ENCODE data around the gene CBX6. TPM values are rescaled to one million over a fixed set of nuclear protein-coding genes. Genes with fewer than 3 reads are reported as not detected.

Gene CBX6
- total and polyA plus RNA-seq, 5 experiments from 2014 or later: 5.8 to 66.7 (median 6.5) TPM

DNA sequence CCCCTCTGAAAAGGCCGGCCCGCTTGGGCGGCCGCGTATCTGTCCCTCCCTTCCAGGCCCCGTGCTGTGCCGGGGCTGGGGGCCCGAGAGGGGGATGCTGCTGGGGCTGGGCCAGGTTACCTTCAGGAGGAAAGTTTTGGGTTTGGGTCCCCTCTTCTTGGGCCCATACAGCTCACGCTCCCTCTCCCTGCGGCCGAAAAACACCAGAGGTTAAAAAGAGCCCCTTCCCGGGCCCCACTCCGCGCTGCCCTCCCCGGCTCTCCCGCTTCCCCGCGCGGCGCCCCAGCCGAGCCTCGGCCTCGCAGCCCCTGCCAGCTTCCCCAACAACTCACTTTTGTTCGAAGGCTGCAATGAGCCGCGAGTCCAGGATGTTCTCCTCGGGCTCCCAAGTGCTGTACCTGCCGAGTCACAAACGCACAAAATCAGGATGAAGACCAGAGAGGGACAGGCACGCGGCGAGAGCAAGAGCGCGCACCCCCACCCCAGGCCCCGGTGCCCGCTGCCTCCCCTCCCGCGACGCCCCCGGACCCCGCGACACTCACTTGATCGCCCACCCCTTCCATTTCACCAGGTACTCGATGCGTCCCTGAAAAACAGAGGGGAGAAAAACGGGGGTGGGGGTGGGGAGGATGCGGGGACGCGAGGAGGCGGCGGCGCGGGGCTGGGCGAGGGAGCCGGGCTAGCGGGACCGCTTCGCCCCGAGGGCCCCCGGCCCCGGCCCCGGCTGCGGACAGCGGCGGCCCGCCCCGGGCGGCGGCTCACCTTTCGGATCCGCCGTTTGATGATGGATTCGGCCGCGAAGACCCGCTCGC, 450 bp downstream of the CBX6 start:
- H3K9me3 Mint-ChIP-seq: no peaks in the 10 kb centered on the region
- POLR2A ChIA-PET: interaction anchor here (0.5 to 3.0 kb wide), 14 partner anchors 29 to 657 kb away, joined by 3 to 29 read pairs (median 5); partner anchors contain the start of genes APOBEC3B, CBX7, GTPBP1 and RPL3
- DNase-seq (peak in 5 of 10 donors; percentile 17 to 38 (median 29)), ATAC-seq (peak; percentile 15 to 19)
- H3K36me3 Mint-ChIP-seq: peaks cover 0 to 16% (median 0%) of the 10 kb centered on the region in 3 donors
- peak overlapping the region; percentile 25 to 94 (median 84) for H3K27ac Mint-ChIP-seq
- H3K27me3 Mint-ChIP-seq: peaks cover 0 to 6% (median 0%) of the 10 kb centered on the region in 5 donors
- peaks cover 26 to 56% (median 53%) of the 10 kb centered on the region in 4 donors for H3K4me1 Mint-ChIP-seq
- H3K4me3 Mint-ChIP-seq: peak overlapping the region; percentile 87 to 97 (median 92)

DNA sequence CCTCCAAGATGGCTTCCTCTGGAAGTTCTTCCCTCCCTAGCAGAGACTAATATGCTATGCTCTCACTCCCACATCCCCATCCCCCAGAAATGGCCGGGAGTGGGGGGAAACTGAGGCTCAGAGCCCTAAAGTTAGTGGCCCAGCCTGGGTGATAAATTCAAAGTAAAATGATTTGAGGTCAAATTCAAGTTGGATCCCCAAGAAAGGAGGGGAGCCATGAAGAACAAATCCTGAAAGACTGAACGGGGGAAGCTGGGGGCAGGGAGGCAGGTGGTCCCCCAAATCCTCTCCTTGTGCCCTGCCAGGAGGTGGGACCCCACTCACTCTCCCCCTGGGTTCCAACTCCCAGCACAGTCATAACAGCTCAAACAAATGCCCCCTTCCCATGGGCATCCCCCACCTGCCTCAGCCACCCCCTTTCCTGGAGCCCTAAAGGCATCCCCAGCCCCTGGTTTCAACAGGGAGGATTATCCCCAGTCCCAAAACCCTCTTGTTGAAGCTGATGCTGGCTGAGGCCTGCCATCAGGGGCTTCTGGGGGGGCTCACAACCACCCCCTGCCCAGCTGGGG, 1.1 kb downstream of the CBX6 start:
- H3K27me3 Mint-ChIP-seq: peaks cover 0 to 6% (median 0%) of the 10 kb centered on the region in 5 donors
- peak overlapping the region; percentile 53 to 92 (median 86) for H3K27ac Mint-ChIP-seq
- H3K4me3 Mint-ChIP-seq: peak overlapping the region; percentile 82 to 97 (median 89)
- peaks cover 0 to 17% (median 0%) of the 10 kb centered on the region in 3 donors for H3K36me3 Mint-ChIP-seq
- POLR2A ChIA-PET: interaction anchor here (0.7 to 3.0 kb wide), 14 partner anchors 29 to 448 kb away, joined by 3 to 30 read pairs (median 5); partner anchors contain the start of genes APOBEC3B, CBX7, GTPBP1 and RPL3
- DNase-seq (peak in 1 of 10 donors; percentile 15), ATAC-seq (no peak)
- no peaks in the 10 kb centered on the region for H3K9me3 Mint-ChIP-seq
- peaks cover 26 to 56% (median 53%) of the 10 kb centered on the region in 4 donors for H3K4me1 Mint-ChIP-seq

DNA sequence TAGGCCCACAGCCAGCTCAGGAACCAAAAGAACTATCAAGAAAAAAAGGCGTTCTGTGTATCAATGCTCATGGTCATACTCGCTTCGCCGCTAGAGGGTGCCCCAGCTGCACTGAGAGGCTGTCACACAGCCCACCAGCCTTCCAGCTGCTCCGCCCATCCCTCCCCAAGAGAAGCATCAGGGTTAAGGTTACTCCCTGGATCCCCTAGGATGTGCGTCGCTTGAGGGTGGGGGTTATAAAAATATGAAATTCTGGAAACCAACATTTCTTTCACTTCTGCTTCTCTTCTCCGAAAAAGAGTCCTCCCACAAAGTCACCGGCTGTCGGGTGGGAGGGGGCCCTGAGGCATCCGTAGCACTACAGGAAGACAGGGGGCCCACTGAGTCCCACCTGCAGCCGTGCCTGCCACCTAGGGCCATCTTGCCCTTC, 1.7 kb downstream of the CBX6 start:
- Mint-ChIP-seq H3K27ac (peak overlapping the region; percentile 53 to 92 (median 86)), H3K4me3 (peak overlapping the region; percentile 82 to 97 (median 89)), H3K27me3 (peaks cover 0 to 6% (median 0%) of the 10 kb centered on the region in 5 donors), H3K36me3 (peaks cover 0 to 21% (median 0%) of the 10 kb centered on the region in 3 donors), H3K4me1 (peaks cover 26 to 56% (median 53%) of the 10 kb centered on the region in 4 donors), H3K9me3 (no peaks in the 10 kb centered on the region)
- POLR2A ChIA-PET: interaction anchor here (0.6 to 3.0 kb wide), 10 partner anchors 28 to 448 kb away, joined by 3 to 30 read pairs (median 6); partner anchors contain the start of genes CBX7, GTPBP1, RPL3 and TOMM22
- DNase-seq (peak; percentile 72 to 92 (median 80)), ATAC-seq (peak; percentile 51 to 57)

DNA sequence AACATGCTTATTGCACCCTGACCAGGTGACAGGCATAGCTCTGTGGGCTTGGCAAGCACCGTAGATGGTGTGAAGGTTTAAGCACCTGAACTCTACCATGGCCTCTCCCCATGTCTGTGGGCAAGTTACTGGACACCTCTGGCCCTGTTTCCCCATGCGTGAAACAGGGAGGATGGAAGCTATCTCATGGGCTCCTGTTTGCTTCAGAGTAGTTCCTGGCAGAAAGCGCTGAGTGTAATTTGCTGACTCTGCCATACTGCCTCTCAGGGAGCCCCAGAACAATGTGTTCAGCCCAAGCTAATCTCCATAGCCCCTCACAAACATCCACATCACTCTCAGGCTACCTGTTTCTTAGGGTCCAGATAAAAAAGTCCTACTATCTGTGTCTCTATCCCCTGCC, 2.4 kb downstream of the CBX6 start:
- Mint-ChIP-seq H3K9me3 (no peaks in the 10 kb centered on the region), H3K4me1 (peaks cover 26 to 55% (median 52%) of the 10 kb centered on the region in 4 donors), H3K36me3 (peaks cover 0 to 21% (median 0%) of the 10 kb centered on the region in 3 donors), H3K4me3 (peak overlapping the region in 2 of 10 donors; percentile 87 to 89), H3K27ac (peak overlapping the region in 6 of 10 donors; percentile 43 to 92 (median 89)), H3K27me3 (peaks cover 0 to under 1% (median 0%) of the 10 kb centered on the region in 5 donors)
- POLR2A ChIA-PET: interaction anchor here (0.6 to 3.0 kb wide), 12 partner anchors 27 to 449 kb away, joined by 3 to 30 read pairs (median 4); partner anchors contain the start of genes CBX7, GTPBP1, RPL3 and TOMM22
- peak in 2 of 10 donors; percentile 3 to 8 for DNase-seq
- no peak for ATAC-seq

DNA sequence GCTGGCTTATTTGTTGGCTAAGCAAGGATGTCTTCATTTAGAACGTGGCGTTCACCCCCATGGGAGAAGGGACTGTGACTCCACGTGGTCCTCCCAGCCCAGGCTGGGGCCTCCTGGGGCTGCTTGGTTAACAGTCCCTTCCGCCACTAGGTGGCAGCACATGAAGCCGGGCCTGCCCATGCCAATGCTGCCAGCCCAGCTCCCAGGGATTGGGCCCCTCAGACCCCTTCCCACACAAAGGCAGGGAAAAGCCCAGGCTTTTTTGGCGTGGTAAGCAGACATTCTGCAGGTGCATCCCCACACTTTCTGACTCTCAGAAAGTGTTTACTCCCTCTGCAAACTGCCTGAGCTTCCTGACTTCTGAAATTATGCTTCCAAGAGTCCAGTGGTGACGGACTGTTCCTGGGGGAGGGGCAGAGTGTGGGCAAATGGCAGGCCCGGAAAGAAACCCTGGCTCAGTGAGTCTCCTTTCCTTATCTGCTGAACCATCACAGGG, 3.1 kb downstream of the CBX6 start:
- ATAC-seq: peak; percentile 41 to 45
- H3K36me3 Mint-ChIP-seq: peaks cover 0 to 24% (median 0%) of the 10 kb centered on the region in 3 donors
- DNase-seq: peak; percentile 65 to 88 (median 78)
- POLR2A ChIA-PET: interaction anchor here (0.6 to 2.4 kb wide), 6 partner anchors 26 to 450 kb away, joined by 3 to 30 read pairs (median 3); partner anchors contain the start of gene CBX7
- H3K27me3 Mint-ChIP-seq: no peaks in the 10 kb centered on the region
- H3K9me3 Mint-ChIP-seq: no peaks in the 10 kb centered on the region
- peak overlapping the region in 6 of 10 donors; percentile 15 to 81 (median 47) for H3K27ac Mint-ChIP-seq
- peaks cover 24 to 50% (median 48%) of the 10 kb centered on the region in 4 donors for H3K4me1 Mint-ChIP-seq
- H3K4me3 Mint-ChIP-seq: peak overlapping the region in 2 of 10 donors; percentile 20 to 26

DNA sequence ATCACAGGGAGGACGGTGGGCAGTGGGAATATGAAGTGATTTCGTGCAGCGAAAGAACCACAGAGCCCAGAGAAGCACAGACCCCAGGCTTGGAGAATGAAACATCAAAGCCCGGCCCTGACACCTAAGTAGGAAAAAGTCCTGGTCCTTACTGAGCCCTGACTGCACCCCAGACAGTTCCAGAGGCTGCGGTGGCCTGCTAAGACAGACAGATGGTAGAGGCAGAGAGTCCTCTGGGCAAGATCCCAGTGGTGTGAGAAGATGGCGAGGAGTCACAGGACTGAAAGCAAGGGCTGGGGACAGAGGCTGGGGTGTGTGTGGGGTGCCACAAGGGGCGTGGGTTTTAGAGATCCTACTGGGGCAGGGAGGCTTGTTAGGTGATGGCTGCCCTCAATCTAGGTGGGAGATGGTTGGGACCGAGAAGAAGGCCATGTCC, 3.7 kb downstream of the CBX6 start:
- Mint-ChIP-seq H3K36me3 (peaks cover 0 to 24% (median 0%) of the 10 kb centered on the region in 3 donors), H3K27ac (peak overlapping the region in 4 of 10 donors; percentile 33 to 91 (median 61)), H3K9me3 (no peaks in the 10 kb centered on the region), H3K4me1 (peaks cover 20 to 44% (median 42%) of the 10 kb centered on the region in 4 donors), H3K27me3 (no peaks in the 10 kb centered on the region), H3K4me3 (peak overlapping the region in 2 of 10 donors; percentile 24 to 27)
- POLR2A ChIA-PET: interaction anchor here (0.6 to 2.4 kb wide), 2 partner anchors 25 to 136 kb away, joined by 3 to 30 read pairs; no protein-coding TSS in a partner anchor
- DNase-seq (peak in 1 of 10 donors; percentile 8), ATAC-seq (no peak)

DNA sequence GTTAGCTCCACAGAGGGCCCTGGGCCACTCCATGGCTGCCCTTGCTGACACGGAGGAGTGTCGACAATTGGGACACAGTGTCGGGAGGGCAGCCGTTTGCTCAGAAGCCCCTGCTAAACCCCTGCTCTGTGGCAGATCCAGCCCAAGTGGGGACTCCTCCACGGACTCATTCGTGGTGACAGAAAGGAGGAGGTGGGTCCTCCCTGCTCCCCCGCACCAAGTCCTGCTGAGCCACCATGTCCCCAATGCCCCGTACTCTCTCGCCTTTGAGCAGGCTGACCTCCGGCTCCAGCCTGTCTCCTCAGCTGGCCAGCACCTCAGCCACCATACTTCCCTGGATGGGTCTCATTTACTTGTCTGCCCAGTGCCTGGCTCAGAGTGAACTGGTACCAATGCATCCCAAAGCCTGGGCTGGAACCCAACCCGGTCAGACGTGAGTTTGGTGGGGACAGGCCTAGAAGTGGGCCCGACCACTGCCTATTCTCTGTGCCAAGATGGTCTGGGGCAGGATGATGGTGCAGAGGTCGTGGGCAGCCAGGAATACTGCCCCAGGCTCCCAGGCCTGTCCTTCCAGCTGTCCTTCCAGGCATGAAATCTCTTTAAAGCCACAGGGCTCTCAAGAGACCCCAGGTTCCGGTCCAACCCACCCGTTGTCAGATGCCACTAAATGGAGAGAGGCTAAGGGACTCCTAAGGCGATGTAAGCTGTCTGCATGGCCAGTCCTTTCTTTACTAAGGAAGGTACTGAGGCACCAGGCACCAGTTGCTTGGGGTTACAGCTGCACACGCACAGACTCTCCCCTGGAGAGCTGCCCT, 4.3 kb downstream of the CBX6 start:
- peak in 1 of 10 donors; percentile 50 for DNase-seq
- Mint-ChIP-seq H3K27ac (peak overlapping the region in 3 of 10 donors; percentile 37 to 91 (median 55)), H3K27me3 (no peaks in the 10 kb centered on the region), H3K4me3 (no peak overlapping the region), H3K36me3 (peaks cover 0 to 24% (median 0%) of the 10 kb centered on the region in 3 donors), H3K4me1 (peaks cover 20 to 42% (median 40%) of the 10 kb centered on the region in 4 donors), H3K9me3 (no peaks in the 10 kb centered on the region)
- POLR2A ChIA-PET: no interaction called here
- no peak for ATAC-seq

DNA sequence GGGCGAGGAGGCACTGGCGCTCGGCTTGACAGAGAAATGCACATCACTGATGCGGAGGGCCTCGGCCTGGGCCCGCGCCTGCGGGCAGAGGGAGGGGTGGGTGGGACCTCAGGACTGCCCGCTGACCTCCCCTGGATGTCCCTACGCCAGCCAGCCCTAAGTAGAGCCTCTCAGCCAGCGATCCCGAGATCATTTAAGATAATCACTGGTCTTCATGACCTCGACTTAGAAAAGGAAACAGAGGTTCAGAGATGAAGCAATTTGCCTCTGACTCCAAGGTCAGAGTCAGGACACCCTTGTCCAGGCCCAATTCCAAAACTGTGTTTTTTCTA, 4.9 kb downstream of the CBX6 start:
- Mint-ChIP-seq H3K27ac (peak overlapping the region in 1 of 10 donors; percentile 37), H3K9me3 (no peaks in the 10 kb centered on the region), H3K36me3 (peaks cover 0 to 24% (median 0%) of the 10 kb centered on the region in 3 donors), H3K4me1 (peaks cover 20 to 42% (median 38%) of the 10 kb centered on the region in 4 donors), H3K27me3 (no peaks in the 10 kb centered on the region), H3K4me3 (no peak overlapping the region)
- DNase-seq (no peak), ATAC-seq (no peak)
- POLR2A ChIA-PET: no interaction called here

DNA sequence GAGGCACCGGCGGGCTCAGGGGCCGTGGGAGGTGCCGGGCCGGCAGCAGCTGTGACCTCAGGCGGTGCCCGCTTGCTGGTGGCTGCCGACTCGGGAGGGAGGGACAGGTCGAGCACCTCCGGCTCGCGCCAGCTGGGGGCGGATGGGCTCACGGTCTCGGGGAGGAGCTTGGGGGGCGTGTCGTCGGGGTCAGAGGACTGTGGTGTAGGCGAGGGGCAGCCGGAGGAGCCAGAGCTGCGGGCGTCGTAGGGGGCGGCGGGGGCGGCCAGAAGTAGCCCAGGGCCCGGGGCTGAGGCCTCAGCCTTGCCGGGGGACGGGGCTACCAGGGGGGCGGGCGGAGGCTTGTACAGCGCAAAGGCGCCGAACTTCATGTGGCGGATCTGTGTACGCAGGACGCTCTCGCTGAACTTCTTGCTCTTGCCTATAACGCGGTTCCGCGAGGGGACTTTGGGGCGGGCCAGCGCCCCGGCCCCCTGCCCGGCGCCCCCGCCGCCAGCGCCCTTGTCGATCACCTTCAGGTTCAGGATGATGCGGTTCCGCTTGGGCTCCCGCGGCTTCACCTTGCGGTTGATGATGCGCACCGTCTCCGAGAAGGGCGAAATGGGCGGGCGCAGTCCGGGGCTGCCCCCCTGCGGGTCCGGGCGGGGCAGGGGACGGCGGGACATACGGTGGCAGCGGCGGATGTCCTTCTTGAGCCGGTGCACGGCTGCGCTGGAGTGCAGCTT, 5.5 kb downstream of the CBX6 start:
- Mint-ChIP-seq H3K27me3 (no peaks in the 10 kb centered on the region), H3K27ac (no peak overlapping the region), H3K4me3 (no peak overlapping the region), H3K4me1 (peaks cover 20 to 42% (median 38%) of the 10 kb centered on the region in 4 donors), H3K9me3 (no peaks in the 10 kb centered on the region), H3K36me3 (peaks cover 0 to 24% (median 0%) of the 10 kb centered on the region in 3 donors)
- POLR2A ChIA-PET: no interaction called here
- DNase-seq (peak in 1 of 10 donors; percentile 55), ATAC-seq (no peak)

DNA sequence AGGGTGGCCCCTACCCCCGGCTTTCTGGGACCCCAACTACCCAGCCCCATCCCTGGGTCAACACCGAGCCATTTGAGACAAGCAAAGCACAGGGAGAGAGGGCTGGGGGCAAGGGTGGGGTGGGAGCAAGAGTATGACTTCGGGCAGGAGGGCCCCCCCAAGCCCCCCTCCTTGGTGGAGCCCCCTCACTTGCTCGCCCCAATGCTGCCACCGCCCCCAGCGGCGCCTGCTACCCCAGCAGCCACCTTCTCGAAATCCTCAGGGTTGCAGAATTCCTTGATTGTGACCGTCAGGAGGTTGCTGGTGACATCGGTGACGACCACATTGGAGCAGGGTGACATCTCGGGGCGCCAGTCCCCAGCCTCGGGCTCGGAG, 6.0 kb downstream of the CBX6 start:
- POLR2A ChIA-PET: no interaction called here
- ATAC-seq (no peak), DNase-seq (peak in 1 of 10 donors; percentile 32)
- Mint-ChIP-seq H3K4me1 (peaks cover 18 to 39% (median 35%) of the 10 kb centered on the region in 4 donors), H3K27me3 (no peaks in the 10 kb centered on the region), H3K36me3 (peaks cover 0 to 24% (median 0%) of the 10 kb centered on the region in 3 donors), H3K4me3 (no peak overlapping the region), H3K27ac (no peak overlapping the region), H3K9me3 (no peaks in the 10 kb centered on the region)
